WERI-Rb-1 (cell line): ENCODE data around the gene CCL14.

Source experiments
- DNase-seq: peaks from one replicate; pipeline ENCODE4 v3.0.0-alpha.2; 2020
- H3K27ac ChIP-seq: fragments of 250-450 bp; sonication (Bioruptor Pico); 2 replicates; pipeline ENCODE4 v1.5.1; 2020; ENCODE audit warnings: mild to moderate bottlenecking, moderate library complexity
- H3K27me3 ChIP-seq: fragments of 250-450 bp; sonication (Bioruptor Pico); 2 replicates; pipeline ENCODE4 v1.5.1; 2021; ENCODE audit warnings: mild to moderate bottlenecking, low read depth, moderate library complexity; ENCODE audit not compliant: insufficient read depth, severe bottlenecking
- H3K36me3 ChIP-seq: fragments of 250-450 bp; sonication (Bioruptor Pico); 2 replicates; pipeline ENCODE4 v1.5.1; 2020; ENCODE audit warnings: mild to moderate bottlenecking, moderate library complexity
- H3K4me3 ChIP-seq: 2 replicates; pipeline ENCODE4 v1.5.1; 2011; ENCODE audit warnings: low read depth, mild to moderate bottlenecking, control low read depth, low read length
- H3K9me3 ChIP-seq: fragments of 250-450 bp; sonication (Bioruptor Pico); 2 replicates; pipeline ENCODE4 v1.5.1; 2021; ENCODE audit warnings: mild to moderate bottlenecking, moderate library complexity; ENCODE audit not compliant: severe bottlenecking
- CTCF ChIP-seq: IDR thresholded peaks from 2 replicates; pipeline ENCODE4 v1.5.1; 2011; ENCODE audit warnings: low read depth, mild to moderate bottlenecking, control low read depth, inconsistent platforms, low read length

Gene CCL14

GRCh38 chr17:35977509-35977908, 9.0 kb downstream of the CCL14 start:
- Histone ChIP-seq H3K4me3 (no peak overlapping the region), H3K36me3 (no peaks in the 10 kb centered on the region), H3K9me3 (no peaks in the 10 kb centered on the region), H3K27me3 (no peaks in the 10 kb centered on the region), H3K27ac (no peak overlapping the region)
- no peak for DNase-seq
- no peak for TF ChIP-seq CTCF

- H3K27ac ChIP-seq: no peak overlapping the region
- DNase-seq: no peak
- no peaks in the 10 kb centered on the region for H3K27me3 ChIP-seq
- H3K9me3 ChIP-seq: no peaks in the 10 kb centered on the region
- H3K4me3 ChIP-seq: no peak overlapping the region
- no peaks in the 10 kb centered on the region for H3K36me3 ChIP-seq
- no peak for TF ChIP-seq CTCF
Measured at GRCh38 chr17:35973333-35974260, 12.9 kb downstream of the CCL14 start.

- Histone ChIP-seq H3K4me3 (no peak overlapping the region), H3K9me3 (no peaks in the 10 kb centered on the region), H3K27me3 (no peaks in the 10 kb centered on the region), H3K27ac (no peak overlapping the region), H3K36me3 (no peaks in the 10 kb centered on the region)
- no peak for DNase-seq
- TF ChIP-seq CTCF: no peak
Measured at GRCh38 chr17:35972945-35973332, 13.6 kb downstream of the CCL14 start.

GRCh38 chr17:35972535-35972934, 14.0 kb downstream of the CCL14 start:
- no peaks in the 10 kb centered on the region for H3K9me3 ChIP-seq
- no peak overlapping the region for H3K4me3 ChIP-seq
- H3K36me3 ChIP-seq: no peaks in the 10 kb centered on the region
- H3K27ac ChIP-seq: no peak overlapping the region
- no peaks in the 10 kb centered on the region for H3K27me3 ChIP-seq
- DNase-seq: no peak
- no peak for TF ChIP-seq CTCF

- no peak overlapping the region for H3K27ac ChIP-seq
- no peaks in the 10 kb centered on the region for H3K36me3 ChIP-seq
- H3K9me3 ChIP-seq: no peaks in the 10 kb centered on the region
- no peak overlapping the region for H3K4me3 ChIP-seq
- DNase-seq: no peak
- TF ChIP-seq CTCF: no peak
- H3K27me3 ChIP-seq: no peaks in the 10 kb centered on the region
Measured at GRCh38 chr17:35972066-35972465, 14.5 kb downstream of the CCL14 start.
